Transverse colon (tissue), 3 donors: ENCODE results near the gene SYNE2.

Experiments used
- EP300 ChIP-seq: sonication (generic); formaldehyde crosslinking; IDR thresholded peaks from one replicate; pipeline ENCODE4 v1.6.1; 2017; ENCODE audit warnings: antibody characterized with exemption, low read depth
- POLR2AphosphoS5 ChIP-seq, 3 donors: sonication (generic); formaldehyde crosslinking; IDR thresholded peaks; one replicate each; pipeline ENCODE4 v1.6.1; 2016; ENCODE audit warnings: antibody characterized with exemption in 3 of 3

GRCh38 chr14:64215978-64216377 lies 363.2 kb downstream of the SYNE2 start:
- TF ChIP-seq POLR2AphosphoS5 (IDR thresholded peaks at IDR 0.05) (no peak), EP300 (no peak)
